Ascending aorta (tissue), 2 donors: ENCODE results near the gene XPO5. TPM values are rescaled to one million over a fixed set of nuclear protein-coding genes. Genes with fewer than 3 reads are reported as not detected.

Source experiments
- DNase-seq, 2 donors: peaks; one replicate each; pipeline ENCODE4 v3.0.0-alpha.2; 2019; ENCODE audit warnings: low spot score in 2 of 2
- H3K27ac ChIP-seq, 2 donors: fragments of 200-600 bp; sonication (generic); one replicate each; pipeline ENCODE4 v1.5.1; 2016 to 2017; ENCODE audit warnings: mild to moderate bottlenecking in 1 of 2
- H3K27me3 ChIP-seq: fragments of 200-600 bp; sonication (generic); one replicate; pipeline ENCODE4 v1.5.1; 2017
- H3K36me3 ChIP-seq, 2 donors: fragments of 200-600 bp; sonication (generic); one replicate each; pipeline ENCODE4 v1.5.1; 2016
- H3K4me1 ChIP-seq, 2 donors: fragments of 200-600 bp; sonication (generic); one replicate each; pipeline ENCODE4 v1.5.1; 2016 to 2017; ENCODE audit warnings: mild to moderate bottlenecking in 1 of 2
- H3K4me3 ChIP-seq, 2 donors: fragments of 200-600 bp; sonication (generic); one replicate each; pipeline ENCODE4 v1.5.1; 2016 to 2017; ENCODE audit warnings: mild to moderate bottlenecking in 1 of 2
- H3K9me3 ChIP-seq, 2 donors: fragments of 200-600 bp; sonication (generic); one replicate each; pipeline ENCODE4 v1.5.1; 2016
- CTCF ChIP-seq, 3 experiments: fragments of 200-600 bp in 2 of 3; fragments of 450-650 bp in 1 of 3; sonication (generic) in 2 of 3; IDR thresholded peaks; one replicate each; pipeline ENCODE4 v1.5.1; 2016 to 2019; ENCODE audit warnings: antibody characterized with exemption in 3 of 3, mild to moderate bottlenecking in 1 of 3, moderate library complexity in 1 of 3
- intact Hi-C: fragments of 100-400 bp; cut with DNase I; formaldehyde crosslinking; loops from one replicate; pipeline ENCODE4 v1.15.1; 2023
- total RNA-seq: library from RNA; depleted of rRNA; stranded (reverse); fragments of >200 nt; gene quantifications from one replicate; pipeline ENCODE4 v1.1.0, GENCODE V29; 2016

XPO5 gene
- total RNA-seq, 1 donor from 2014 or later, result 21.4 TPM

GRCh38 chr6:43493833-43494232, 82.0 kb downstream of the XPO5 start:
- Histone ChIP-seq H3K4me3 (no peak overlapping the region), H3K9me3 (no peaks in the 10 kb centered on the region), H3K27ac (no peak overlapping the region), H3K4me1 (peaks cover 7 to 30% of the 10 kb centered on the region in 2 donors), H3K36me3 (peaks cover 4 to 12% of the 10 kb centered on the region in 2 donors), H3K27me3 (no peaks in the 10 kb centered on the region)
- DNase-seq, result no peak
- intact Hi-C loops, result no loop called here
- TF ChIP-seq CTCF (IDR thresholded peaks at IDR 0.05), result no peak

DNA sequence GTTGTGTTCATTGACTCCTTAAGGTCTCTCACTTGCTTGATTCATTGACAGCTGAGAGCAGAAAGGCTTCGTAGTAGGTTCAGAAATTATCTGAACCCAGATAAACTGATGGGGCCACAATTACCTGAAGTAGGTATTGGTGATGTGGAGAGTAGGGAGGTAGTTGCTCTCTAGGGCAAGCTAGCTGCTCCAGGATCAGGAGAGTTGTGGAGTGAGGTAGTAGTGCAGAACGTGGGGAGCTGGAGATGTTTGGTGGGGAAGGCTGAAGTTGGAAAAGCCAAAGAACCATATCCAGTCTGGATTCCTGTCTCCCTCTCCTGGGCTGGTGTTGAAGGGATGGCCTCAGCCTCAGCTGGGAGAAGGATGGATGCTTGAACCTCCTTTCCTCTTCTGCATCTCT, 82.6 kb downstream of the XPO5 start:
- Histone ChIP-seq H3K27me3 (no peaks in the 10 kb centered on the region), H3K27ac (no peak overlapping the region), H3K36me3 (peaks cover 0 to 6% of the 10 kb centered on the region in 2 donors), H3K4me3 (no peak overlapping the region), H3K4me1 (peaks cover 7 to 30% of the 10 kb centered on the region in 2 donors), H3K9me3 (no peaks in the 10 kb centered on the region)
- intact Hi-C loops, result no loop called here
- DNase-seq, result no peak
- no peak for TF ChIP-seq CTCF (IDR thresholded peaks at IDR 0.05)

- no peak overlapping the region for H3K4me3 ChIP-seq
- no peaks in the 10 kb centered on the region for H3K27me3 ChIP-seq
- no peak for DNase-seq
- no peaks in the 10 kb centered on the region for H3K9me3 ChIP-seq
- intact Hi-C loops, result no loop called here
- peak overlapping the region in 1 of 2 donors; percentile 20 for H3K27ac ChIP-seq
- peaks cover 7 to 28% of the 10 kb centered on the region in 2 donors for H3K4me1 ChIP-seq
- H3K36me3 ChIP-seq, result peaks cover 0 to under 1% of the 10 kb centered on the region in 2 donors
- TF ChIP-seq CTCF (IDR thresholded peaks at IDR 0.05), result no peak
Observed at GRCh38 chr6:43492673-43493072, 83.2 kb downstream of the XPO5 start.

GRCh38 chr6:43491750-43492661, 83.8 kb downstream of the XPO5 start:
- H3K4me3 ChIP-seq, result no peak overlapping the region

DNA sequence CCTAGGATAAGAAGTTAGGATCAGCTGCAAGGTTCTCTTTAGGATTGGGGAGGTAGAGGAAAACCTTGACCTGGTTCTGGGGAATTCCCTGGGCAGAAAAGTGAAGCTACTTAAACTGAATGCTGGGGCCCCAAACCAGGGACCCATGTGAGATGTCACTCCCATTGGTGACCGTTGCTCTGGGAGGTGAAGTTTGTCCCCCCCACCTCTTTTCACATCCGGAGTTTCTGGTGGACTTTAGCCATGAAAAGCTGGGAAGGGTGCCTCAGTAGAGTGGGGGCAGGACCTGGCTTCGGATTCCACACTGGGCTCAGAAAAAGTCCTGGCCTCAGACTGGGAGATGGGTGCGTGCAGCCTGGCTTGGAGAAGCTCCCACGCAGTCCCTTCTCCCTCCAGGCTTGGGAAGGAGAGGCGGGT, 85.3 kb downstream of the XPO5 start:
- no peak for TF ChIP-seq CTCF (IDR thresholded peaks at IDR 0.05)
- intact Hi-C loops, result no loop called here
- DNase-seq, result no peak
- Histone ChIP-seq H3K27ac (no peak overlapping the region), H3K4me3 (no peak overlapping the region), H3K9me3 (no peaks in the 10 kb centered on the region), H3K27me3 (no peaks in the 10 kb centered on the region), H3K36me3 (peaks cover 0 to 3% of the 10 kb centered on the region in 2 donors), H3K4me1 (peaks cover 0 to 11% of the 10 kb centered on the region in 2 donors)

More at GRCh38 chr6:43491750-43492661, 83.8 kb downstream of the XPO5 start:
- peak overlapping the region in 1 of 2 donors; percentile 20 for H3K27ac ChIP-seq
- peaks cover 7 to 24% of the 10 kb centered on the region in 2 donors for H3K4me1 ChIP-seq
- H3K36me3 ChIP-seq, result no peaks in the 10 kb centered on the region
- DNase-seq, result peak in 1 of 2 donors; percentile 77
- H3K27me3 ChIP-seq, result no peaks in the 10 kb centered on the region
- H3K9me3 ChIP-seq, result no peaks in the 10 kb centered on the region
- intact Hi-C loops, result no loop called here
- TF ChIP-seq CTCF (IDR thresholded peaks at IDR 0.05), result no peak
